ENCODE measurements around the gene FAM185A.

FAM185A gene

GRCh38 chr7:102828286-102828685 is 79.5 kb downstream of the FAM185A start:
- no peak overlapping the region for H3K27ac ChIP-seq
- TF ChIP-seq ZFX (IDR thresholded peaks at IDR 0.05; ENCODE audit: borderline replicate concordance) (no peak), CTCF (IDR thresholded peaks at IDR 0.05) (no peak)

GRCh38 chr7:102829075-102829474 is 80.3 kb downstream of the FAM185A start:
- H3K27ac ChIP-seq: no peak overlapping the region
- no peak for TF ChIP-seq ZFX (IDR thresholded peaks at IDR 0.05; ENCODE audit: borderline replicate concordance)

GRCh38 chr7:102830197-102830596 is 81.4 kb downstream of the FAM185A start:
- no peak overlapping the region for H3K27ac ChIP-seq
- TF ChIP-seq ZFX (IDR thresholded peaks at IDR 0.05; ENCODE audit: borderline replicate concordance): no peak
- no peak for TF ChIP-seq CTCF (IDR thresholded peaks at IDR 0.05)

GRCh38 chr7:102832674-102833073 is 83.9 kb downstream of the FAM185A start:
- TF ChIP-seq CTCF (IDR thresholded peaks at IDR 0.05): no peak
- no peak for TF ChIP-seq ZFX (IDR thresholded peaks at IDR 0.05; ENCODE audit: borderline replicate concordance)
- no peak overlapping the region for H3K27ac ChIP-seq

GRCh38 chr7:102833343-102833742 is 84.5 kb downstream of the FAM185A start:
- no peak overlapping the region for H3K27ac ChIP-seq
- TF ChIP-seq ZFX (IDR thresholded peaks at IDR 0.05; ENCODE audit: borderline replicate concordance) (no peak), CTCF (IDR thresholded peaks at IDR 0.05) (no peak)

- H3K27ac ChIP-seq: no peak overlapping the region
- TF ChIP-seq CTCF (IDR thresholded peaks at IDR 0.05) (no peak), ZFX (IDR thresholded peaks at IDR 0.05; ENCODE audit: borderline replicate concordance) (no peak)
These were observed 85.7 kb downstream of the FAM185A start for GRCh38 chr7:102834466-102834865.

- no peak overlapping the region for H3K27ac ChIP-seq
These were observed 86.2 kb downstream of the FAM185A start for GRCh38 chr7:102834999-102835398.

More at GRCh38 chr7:102834999-102835398, 86.2 kb downstream of the FAM185A start:
- no peak for TF ChIP-seq ZFX (IDR thresholded peaks at IDR 0.05; ENCODE audit: borderline replicate concordance)
- TF ChIP-seq CTCF (IDR thresholded peaks at IDR 0.05): no peak

All from 22Rv1 (cell line).